Stimulated activated CD4-positive, alpha-beta T cell treated with anti-CD3 and anti-CD28 coated beads, Interleukin-4, amount 100 ng/mL, for 1 hour (primary cell): ENCODE measurements around the gene DCLK2.

ENCODE experiments used
- DNase-seq: peaks from one replicate; pipeline ENCODE4 v3.0.0-alpha.2; 2020

The DCLK2 gene

GRCh38 chr4:150283689-150284088, 205.4 kb downstream of the DCLK2 start:
- DNase-seq: no peak

GRCh38 chr4:150286656-150287055, 208.4 kb downstream of the DCLK2 start:
- no peak for DNase-seq

- DNase-seq: no peak
These were observed 211.0 kb downstream of the DCLK2 start for GRCh38 chr4:150289198-150289597.

- DNase-seq: no peak
These were observed 211.6 kb downstream of the DCLK2 start for GRCh38 chr4:150289881-150290280.

- peak; percentile 5 for DNase-seq
These were observed 219.7 kb downstream of the DCLK2 start for GRCh38 chr4:150297861-150298474.

- DNase-seq: no peak
These were observed 221.6 kb downstream of the DCLK2 start for GRCh38 chr4:150299816-150300215.

- no peak for DNase-seq
These were observed 224.3 kb downstream of the DCLK2 start for GRCh38 chr4:150302553-150302952.

- no peak for DNase-seq
These were observed 227.8 kb downstream of the DCLK2 start for GRCh38 chr4:150305995-150306394.

GRCh38 chr4:150306719-150307118, 228.5 kb downstream of the DCLK2 start:
- DNase-seq: no peak
